Memory B cell (primary cell): ENCODE data around the gene TOM1.

ENCODE experiments used
- ATAC-seq: fragments of 150-1000 bp; cut with Tn5 transposase; 2 replicates; pipeline ENCODE4 v1.10.0; 2021; ENCODE audit warnings: low read depth, mild to moderate bottlenecking, moderate library complexity
- DNase-seq, 2 donors: peaks; one replicate each; pipeline ENCODE4 v3.0.0; 2022; ENCODE audit warnings: low spot score in 2 of 2
- H3K27ac Mint-ChIP-seq: one replicate; pipeline ENCODE4 v1.8.0; 2022; ENCODE audit warnings: mild to moderate bottlenecking, moderate library complexity, mixed read lengths
- H3K27me3 Mint-ChIP-seq: one replicate; pipeline ENCODE4 v1.8.0; 2022; ENCODE audit warnings: mixed read lengths
- H3K36me3 Mint-ChIP-seq: one replicate; pipeline ENCODE4 v1.8.0; 2022; ENCODE audit warnings: mild to moderate bottlenecking, mixed read lengths
- H3K4me1 Mint-ChIP-seq: one replicate; pipeline ENCODE4 v1.8.0; 2022; ENCODE audit warnings: mixed read lengths
- H3K4me3 Mint-ChIP-seq: one replicate; pipeline ENCODE4 v1.8.0; 2022; ENCODE audit warnings: mild to moderate bottlenecking, moderate library complexity, mixed read lengths
- H3K9me3 Mint-ChIP-seq: one replicate; pipeline ENCODE4 v1.8.0; 2022; ENCODE audit warnings: mixed read lengths

The TOM1 gene

DNA sequence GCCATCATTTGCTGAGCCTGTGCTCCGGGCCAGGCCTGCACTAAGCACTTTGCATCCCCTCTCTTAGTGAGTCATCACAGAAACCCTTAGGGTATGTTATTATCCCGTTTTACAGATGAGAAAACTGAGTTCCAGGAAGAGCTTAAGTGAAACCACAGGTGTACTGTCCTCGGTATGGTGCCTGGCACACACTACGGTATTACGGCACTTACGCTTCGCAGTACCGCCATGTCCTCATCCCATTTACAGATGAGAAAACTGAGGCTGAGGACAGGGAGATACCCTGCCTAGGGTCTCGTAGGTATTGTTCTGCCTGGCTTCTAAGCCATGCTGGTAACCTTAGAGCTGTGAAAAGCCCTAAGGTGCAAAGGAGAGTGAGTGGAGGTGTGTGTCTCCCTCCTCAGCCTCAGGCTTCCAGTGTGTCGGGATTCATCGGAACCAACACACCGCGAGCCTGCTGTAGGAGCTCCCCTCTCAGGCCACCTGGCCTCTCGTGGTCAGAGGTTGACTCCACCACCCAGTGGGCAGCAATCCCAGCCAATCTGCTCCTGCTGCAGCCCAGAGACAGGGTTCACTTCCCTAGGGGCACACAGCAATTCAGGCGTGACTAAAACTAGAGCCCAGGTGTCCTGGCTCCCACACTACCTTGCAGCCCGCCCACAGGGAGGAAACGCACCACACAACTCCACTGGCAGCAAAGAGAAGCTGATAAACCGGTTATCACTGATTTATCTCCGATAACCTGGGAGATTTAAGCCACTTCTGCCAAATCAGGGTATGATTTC is 41.6 kb downstream of the TOM1 start:
- ATAC-seq (peak; percentile 41), DNase-seq (no peak)
- Mint-ChIP-seq H3K36me3 (peaks cover 15% of the 10 kb centered on the region), H3K27me3 (no peaks in the 10 kb centered on the region), H3K27ac (no peak overlapping the region), H3K9me3 (no peaks in the 10 kb centered on the region), H3K4me3 (no peak overlapping the region), H3K4me1 (peaks cover 10% of the 10 kb centered on the region)

DNA sequence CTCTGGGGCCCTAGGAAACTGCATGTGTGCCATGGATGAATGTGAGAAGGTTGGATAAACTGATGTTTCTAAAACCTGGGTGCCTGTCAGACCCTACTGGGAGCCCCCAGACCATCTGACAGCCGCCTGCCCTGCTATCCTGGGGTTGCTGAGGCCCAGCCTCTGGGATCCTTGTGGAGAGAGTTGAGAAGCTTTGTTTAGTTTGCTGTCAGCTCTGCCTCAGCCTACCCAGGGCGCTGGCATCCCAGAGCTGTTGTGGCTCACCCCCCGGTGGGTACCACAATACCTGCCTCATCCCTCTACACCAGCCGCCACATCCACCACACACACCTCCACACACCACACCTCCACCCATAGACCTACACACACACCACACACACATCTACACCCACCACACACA is 42.7 kb downstream of the TOM1 start:
- no peak overlapping the region for H3K27ac Mint-ChIP-seq
- H3K27me3 Mint-ChIP-seq = no peaks in the 10 kb centered on the region
- DNase-seq (no peak), ATAC-seq (no peak)
- H3K9me3 Mint-ChIP-seq = no peaks in the 10 kb centered on the region
- H3K4me3 Mint-ChIP-seq = no peak overlapping the region
- peaks cover 10% of the 10 kb centered on the region for H3K4me1 Mint-ChIP-seq
- peaks cover 14% of the 10 kb centered on the region for H3K36me3 Mint-ChIP-seq

DNA sequence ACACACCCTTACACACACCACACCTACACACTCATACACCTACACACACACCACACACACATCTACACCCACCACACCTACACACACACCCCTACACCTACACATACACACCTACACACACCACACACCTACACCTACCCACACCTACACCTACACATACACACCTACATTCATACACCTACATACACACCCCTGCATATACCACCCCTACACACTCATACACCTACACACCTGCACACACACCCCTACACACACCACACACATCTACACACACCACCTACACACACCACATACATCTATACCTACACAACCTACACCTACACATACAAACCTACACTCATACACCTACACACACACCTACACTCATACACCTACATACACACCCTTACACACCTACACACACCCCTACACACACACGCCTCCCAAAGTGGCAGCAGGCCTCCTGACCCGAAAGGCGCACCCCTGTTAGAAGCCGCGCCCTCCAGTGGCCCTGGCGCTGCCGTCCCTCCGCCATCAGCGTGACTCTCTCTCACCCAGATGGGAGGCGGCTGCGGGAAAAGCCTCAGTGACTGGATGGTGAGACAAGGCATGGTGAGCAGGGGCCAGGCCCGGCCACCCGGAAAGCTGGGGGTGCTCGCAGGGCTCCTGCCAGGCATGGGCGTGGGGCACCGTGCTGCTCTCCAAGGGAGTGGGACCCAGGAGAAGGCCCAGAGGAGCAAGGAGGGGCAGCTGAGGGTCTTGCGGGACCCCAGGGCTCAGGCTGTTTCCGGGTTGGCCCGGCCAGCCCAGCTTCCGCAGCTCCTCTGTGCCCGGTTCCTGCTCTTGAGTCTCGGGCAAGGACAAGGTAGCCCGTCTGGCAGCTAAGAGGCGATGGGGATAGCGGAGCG is 44.2 kb downstream of the TOM1 start:
- H3K4me3 Mint-ChIP-seq = no peak overlapping the region
- H3K4me1 Mint-ChIP-seq = peaks cover 8% of the 10 kb centered on the region
- no peak for DNase-seq
- H3K27me3 Mint-ChIP-seq = no peaks in the 10 kb centered on the region
- no peak overlapping the region for H3K27ac Mint-ChIP-seq
- no peak for ATAC-seq
- H3K36me3 Mint-ChIP-seq = peaks cover 12% of the 10 kb centered on the region
- no peaks in the 10 kb centered on the region for H3K9me3 Mint-ChIP-seq

DNA sequence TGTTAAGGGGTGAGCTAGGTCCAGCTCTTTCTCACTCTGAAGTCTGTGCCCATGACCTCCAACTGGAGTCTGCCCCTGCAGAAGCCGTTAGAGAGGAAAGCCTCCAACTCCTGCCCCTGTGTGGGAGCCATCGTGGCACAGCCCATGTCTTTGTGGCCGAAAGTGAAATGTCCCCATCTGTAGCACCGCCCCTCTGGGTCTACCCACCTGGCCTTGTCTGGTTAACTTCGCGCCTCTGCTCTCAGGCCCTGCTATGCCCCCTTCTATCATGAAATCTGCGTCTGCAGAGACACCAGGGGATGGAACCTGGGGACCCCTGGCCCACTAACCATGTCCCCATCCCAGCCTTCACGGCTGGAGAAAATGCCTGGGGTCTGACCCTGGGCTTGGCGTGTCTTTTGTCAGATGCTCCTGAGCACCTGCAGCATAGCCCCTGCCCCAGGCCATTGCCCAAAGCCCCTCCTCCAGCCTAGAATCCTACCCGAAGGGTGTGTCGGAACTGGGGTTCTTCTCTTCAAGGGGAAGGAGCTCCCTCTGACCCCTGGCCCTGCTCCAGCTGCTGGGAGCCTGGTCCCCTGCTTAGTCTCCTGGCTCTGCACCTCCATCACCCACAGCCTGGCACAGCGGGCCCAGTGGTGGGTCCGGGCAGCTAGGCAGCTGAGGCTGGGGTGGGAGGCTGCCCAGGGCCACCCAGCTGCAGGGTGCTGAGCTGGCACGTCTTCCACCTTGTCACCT is 45.4 kb downstream of the TOM1 start:
- ATAC-seq = no peak
- Mint-ChIP-seq H3K4me3 (no peak overlapping the region), H3K4me1 (peaks cover 11% of the 10 kb centered on the region), H3K9me3 (no peaks in the 10 kb centered on the region), H3K36me3 (peaks cover 8% of the 10 kb centered on the region), H3K27me3 (no peaks in the 10 kb centered on the region), H3K27ac (no peak overlapping the region)
- DNase-seq = no peak

DNA sequence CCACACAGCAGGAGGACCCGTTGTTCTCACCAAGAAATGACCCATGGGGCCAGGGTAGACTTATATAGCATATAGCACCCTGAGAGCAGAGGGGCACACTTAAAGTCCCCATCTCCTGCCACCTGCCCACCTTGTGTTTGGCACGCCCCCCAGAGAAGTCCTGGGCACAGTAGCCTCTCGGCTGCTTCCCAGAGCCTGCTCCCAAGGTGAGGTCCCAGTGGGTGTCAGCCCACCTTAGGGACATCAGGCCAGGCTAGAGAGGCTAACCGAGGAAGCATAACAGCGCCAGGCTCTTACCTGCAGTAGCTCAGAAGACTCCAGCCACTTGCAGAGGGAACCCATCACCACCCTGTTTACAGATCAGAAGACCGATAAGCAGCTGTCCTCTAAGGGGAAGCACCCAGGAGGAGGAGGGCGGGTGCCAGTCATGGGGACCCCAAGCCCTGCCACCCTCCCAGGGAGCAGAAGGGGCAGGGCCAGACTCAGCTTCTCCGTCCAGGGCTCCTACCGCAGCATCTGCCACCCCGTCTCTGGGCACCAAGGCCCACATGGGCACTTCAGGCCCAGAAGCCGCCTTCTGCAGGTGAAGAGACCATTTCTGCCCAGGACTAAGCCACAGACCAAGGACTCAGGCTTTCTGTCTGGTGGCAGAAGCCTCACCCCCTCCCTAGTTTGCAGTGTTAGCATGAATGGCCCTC is 46.3 kb downstream of the TOM1 start:
- Mint-ChIP-seq H3K4me3 (no peak overlapping the region), H3K27me3 (no peaks in the 10 kb centered on the region), H3K36me3 (peaks cover 5% of the 10 kb centered on the region), H3K9me3 (no peaks in the 10 kb centered on the region), H3K27ac (no peak overlapping the region), H3K4me1 (peaks cover 13% of the 10 kb centered on the region)
- ATAC-seq = no peak
- no peak for DNase-seq

DNA sequence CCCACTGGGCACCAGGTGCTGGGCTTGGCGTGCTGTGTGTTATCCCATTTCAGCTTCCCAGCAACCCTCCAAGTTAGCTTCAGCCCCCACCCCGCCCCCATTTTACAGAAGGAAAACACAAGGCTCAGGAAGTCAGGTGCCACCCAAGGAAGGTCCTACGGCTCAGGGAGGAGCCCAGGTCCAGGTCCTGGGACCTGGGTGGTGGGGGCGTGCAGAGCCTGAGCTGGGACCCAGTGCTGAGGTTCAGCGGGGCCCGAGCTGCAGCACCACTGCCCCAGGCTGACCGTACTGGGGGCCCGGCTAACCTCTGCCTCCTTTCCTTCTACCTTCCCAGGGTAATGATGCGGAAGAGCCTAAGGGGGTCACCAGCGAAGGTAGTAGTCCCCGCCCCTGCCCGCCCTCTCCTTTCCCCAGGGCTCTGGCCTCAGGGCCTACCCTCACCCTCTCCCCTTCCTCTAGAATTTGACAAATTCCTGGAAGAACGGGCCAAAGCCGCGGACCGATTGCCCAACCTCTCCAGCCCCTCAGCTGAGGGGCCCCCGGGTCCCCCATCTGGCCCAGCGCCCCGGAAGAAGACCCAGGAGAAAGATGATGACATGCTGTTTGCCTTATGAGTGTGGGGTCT is 47.0 kb downstream of the TOM1 start:
- peaks cover 14% of the 10 kb centered on the region for H3K4me1 Mint-ChIP-seq
- H3K36me3 Mint-ChIP-seq = peaks cover 5% of the 10 kb centered on the region
- no peak overlapping the region for H3K4me3 Mint-ChIP-seq
- H3K9me3 Mint-ChIP-seq = no peaks in the 10 kb centered on the region
- no peak overlapping the region for H3K27ac Mint-ChIP-seq
- DNase-seq = no peak
- no peak for ATAC-seq
- H3K27me3 Mint-ChIP-seq = no peaks in the 10 kb centered on the region

DNA sequence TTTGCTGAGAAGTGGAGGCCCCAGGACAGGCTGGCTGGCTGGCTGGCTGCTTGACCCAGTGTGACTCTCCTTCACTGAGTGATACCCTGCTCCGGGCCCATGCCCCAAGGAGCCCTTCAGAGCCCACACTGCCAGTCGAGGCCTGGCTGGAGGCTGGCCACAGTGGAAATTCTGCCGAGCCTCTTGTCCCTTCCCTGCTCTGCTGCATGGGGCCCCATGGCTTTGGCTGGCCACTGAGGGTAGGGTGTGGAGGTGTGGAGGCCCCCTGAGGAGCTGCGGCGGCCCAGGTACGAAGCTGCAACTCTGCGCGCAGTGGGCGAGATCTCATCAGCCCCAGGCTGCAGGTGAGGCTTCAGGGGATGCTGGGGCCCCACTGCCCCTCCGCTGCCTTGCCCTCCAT is 47.8 kb downstream of the TOM1 start:
- peaks cover 19% of the 10 kb centered on the region for H3K4me1 Mint-ChIP-seq
- H3K9me3 Mint-ChIP-seq = no peaks in the 10 kb centered on the region
- H3K36me3 Mint-ChIP-seq = peaks cover 5% of the 10 kb centered on the region
- H3K27ac Mint-ChIP-seq = no peak overlapping the region
- no peaks in the 10 kb centered on the region for H3K27me3 Mint-ChIP-seq
- H3K4me3 Mint-ChIP-seq = no peak overlapping the region
- DNase-seq = no peak
- no peak for ATAC-seq

DNA sequence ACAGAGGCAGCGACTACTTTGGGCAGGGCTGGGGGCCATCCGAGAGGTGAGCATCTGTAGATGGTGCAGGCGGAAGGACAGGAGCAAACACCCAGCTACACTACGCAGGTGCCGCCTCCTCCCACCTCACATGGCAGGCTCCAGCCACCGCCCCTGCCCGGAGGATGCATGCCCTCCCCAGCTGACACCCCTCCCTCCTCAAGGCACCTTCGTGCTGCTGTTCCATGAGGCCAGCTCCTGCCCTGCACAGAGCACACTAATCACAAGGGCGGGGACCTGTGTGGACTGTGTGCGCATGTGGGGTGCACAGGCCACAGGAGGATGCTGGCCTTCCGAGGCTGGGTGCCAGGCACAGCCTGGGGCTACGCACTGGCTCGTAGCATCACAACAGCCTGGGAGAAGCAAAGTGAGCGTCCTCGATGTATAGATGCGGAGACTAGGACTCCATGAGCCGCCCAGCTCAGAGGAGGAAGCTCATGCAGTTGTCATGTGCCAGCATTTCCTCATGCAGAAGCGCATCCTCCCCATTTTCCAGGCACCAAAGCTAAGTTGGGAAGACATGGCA is 48.4 kb downstream of the TOM1 start:
- DNase-seq = no peak
- H3K4me3 Mint-ChIP-seq = no peak overlapping the region
- H3K4me1 Mint-ChIP-seq = peaks cover 25% of the 10 kb centered on the region
- no peak overlapping the region for H3K27ac Mint-ChIP-seq
- no peaks in the 10 kb centered on the region for H3K27me3 Mint-ChIP-seq
- ATAC-seq = no peak
- peaks cover 5% of the 10 kb centered on the region for H3K36me3 Mint-ChIP-seq
- H3K9me3 Mint-ChIP-seq = no peaks in the 10 kb centered on the region

DNA sequence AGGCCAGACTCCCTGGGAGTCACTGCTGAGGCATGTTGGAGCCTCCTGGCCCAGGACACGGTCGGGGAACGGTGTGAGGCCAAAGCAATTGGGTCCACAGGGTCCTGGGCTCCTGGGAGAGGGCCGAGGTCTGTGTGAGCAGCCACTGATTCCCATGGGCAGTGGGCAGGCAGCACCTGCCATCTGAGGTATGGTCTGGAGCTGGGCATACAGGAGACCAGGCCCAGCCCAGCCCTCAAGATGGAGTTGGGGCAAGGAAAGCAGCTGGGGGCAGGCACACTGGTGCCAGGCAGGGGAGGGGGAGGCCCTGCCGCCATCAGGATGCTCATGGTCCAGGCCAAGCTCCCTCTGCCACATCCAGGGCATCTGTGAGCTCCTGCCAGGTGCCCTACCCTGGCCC is 49.0 kb downstream of the TOM1 start:
- no peaks in the 10 kb centered on the region for H3K27me3 Mint-ChIP-seq
- H3K27ac Mint-ChIP-seq = no peak overlapping the region
- DNase-seq (no peak), ATAC-seq (no peak)
- H3K4me1 Mint-ChIP-seq = peaks cover 26% of the 10 kb centered on the region
- H3K4me3 Mint-ChIP-seq = no peak overlapping the region
- peaks cover 5% of the 10 kb centered on the region for H3K36me3 Mint-ChIP-seq
- no peaks in the 10 kb centered on the region for H3K9me3 Mint-ChIP-seq

DNA sequence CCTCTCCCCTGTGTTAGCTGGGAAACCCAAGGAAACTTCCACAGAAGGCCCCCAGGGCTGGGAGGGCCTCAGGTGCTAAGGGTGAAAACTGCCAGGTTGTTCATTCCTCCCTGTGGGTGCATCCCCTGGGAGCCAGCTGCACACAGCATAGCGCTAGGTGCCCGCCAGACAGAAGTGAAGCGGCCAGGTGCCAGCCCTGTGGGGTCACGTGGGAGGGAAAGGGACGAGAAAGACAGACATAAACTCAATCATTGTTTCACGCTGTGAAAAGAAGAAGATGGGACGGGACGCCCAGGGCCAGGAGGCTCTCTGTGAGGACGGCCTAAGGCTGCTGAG is 49.6 kb downstream of the TOM1 start:
- no peak overlapping the region for H3K27ac Mint-ChIP-seq
- H3K27me3 Mint-ChIP-seq = no peaks in the 10 kb centered on the region
- ATAC-seq = no peak
- no peak overlapping the region for H3K4me3 Mint-ChIP-seq
- no peak for DNase-seq
- peaks cover 26% of the 10 kb centered on the region for H3K4me1 Mint-ChIP-seq
- no peaks in the 10 kb centered on the region for H3K9me3 Mint-ChIP-seq
- H3K36me3 Mint-ChIP-seq = peaks cover 5% of the 10 kb centered on the region

DNA sequence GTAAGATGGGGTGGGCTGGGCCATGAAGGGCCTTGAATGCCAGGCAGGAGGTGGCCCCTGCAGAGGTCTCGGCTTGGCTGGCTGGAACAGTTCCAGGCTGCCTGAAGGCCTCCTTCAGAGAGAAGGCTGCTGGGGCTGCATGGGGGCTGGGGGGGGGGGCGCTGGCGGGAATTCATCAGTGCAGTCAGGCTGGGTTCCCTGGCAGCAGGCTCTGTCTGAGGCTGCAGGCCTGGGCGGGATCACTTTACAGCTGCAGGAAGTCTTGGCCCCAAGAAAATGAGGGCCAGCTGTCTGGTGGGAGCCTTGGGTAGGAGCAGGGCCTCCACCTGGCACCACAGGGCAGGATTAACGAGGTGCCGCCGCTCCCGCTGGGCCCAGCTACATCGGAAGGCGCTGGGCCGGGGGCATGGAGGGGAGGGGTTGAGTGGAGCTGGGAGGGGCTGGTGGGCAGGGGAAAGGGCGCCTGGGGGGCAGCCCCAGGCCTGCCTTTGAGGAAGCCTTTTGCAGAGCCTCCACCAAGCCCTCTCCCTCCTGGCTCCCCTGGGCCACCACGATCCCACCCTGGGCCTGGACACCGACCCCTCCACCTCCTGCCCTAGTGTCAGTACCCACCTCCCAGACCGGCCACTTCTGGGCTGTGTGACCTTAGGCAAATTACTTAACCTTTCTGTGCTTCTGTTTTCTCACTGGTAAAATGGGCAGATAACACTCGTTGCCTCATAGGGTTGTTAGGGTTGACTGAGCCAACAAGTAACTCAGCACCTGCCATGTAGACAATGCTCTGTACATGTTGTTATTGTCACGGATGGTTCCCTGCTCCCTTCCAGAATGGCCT is 50.2 kb downstream of the TOM1 start:
- no peaks in the 10 kb centered on the region for H3K9me3 Mint-ChIP-seq
- ATAC-seq (no peak), DNase-seq (no peak)
- H3K4me1 Mint-ChIP-seq = peaks cover 26% of the 10 kb centered on the region
- H3K27me3 Mint-ChIP-seq = no peaks in the 10 kb centered on the region
- H3K4me3 Mint-ChIP-seq = no peak overlapping the region
- H3K27ac Mint-ChIP-seq = peak overlapping the region; percentile 95
- H3K36me3 Mint-ChIP-seq = peaks cover 5% of the 10 kb centered on the region

DNA sequence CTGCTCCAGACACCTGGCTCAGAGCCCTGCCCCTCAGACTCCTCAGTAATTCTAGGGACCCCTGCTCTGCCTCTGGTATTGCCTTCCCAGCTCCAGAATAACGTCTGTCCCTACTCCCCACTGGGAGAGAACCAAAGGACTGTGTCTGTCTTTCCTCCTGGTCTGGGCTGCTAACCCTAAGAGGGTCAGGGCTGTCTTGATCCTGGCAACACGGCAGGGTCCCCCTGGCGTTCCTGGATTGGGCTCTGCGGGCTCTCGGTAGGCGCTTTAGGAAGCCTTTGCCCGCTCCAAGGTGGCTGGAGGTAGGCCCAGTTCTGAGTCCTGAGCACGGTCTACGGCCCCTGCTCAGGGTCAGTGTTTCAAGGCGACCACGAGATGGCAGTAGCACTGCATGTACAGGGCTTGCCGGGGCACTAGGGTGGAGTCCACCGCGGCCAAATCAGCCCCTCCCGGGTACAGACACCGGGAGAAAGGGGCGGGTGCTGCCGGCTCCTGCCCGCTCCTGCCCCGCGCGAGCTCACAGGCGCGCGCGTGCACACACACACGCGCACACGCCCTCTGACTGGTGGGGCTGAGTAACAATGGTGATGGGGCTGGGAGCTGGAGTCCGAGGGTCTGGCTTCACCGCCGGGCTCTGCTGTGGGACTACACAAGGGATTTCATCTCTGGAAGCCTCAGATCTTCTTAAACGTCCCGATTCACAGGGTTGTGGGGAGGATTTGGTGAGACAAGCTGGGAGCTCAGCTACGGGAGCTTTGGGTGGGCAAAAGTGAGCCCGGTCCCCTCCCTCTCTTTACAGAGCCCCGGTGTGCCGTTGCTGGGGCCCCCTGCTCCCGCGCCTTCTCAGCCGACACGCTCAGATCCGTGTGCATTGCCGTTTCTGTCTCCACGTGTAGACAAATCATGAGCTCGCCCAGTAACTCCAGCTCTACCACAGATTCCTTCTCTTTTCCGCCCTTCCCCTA is 51.1 kb downstream of the TOM1 start:
- DNase-seq (peak; percentile 89), ATAC-seq (peak; percentile 72)
- H3K4me3 Mint-ChIP-seq = peak overlapping the region; percentile 79
- H3K9me3 Mint-ChIP-seq = peaks cover 1% of the 10 kb centered on the region
- peaks cover 1% of the 10 kb centered on the region for H3K36me3 Mint-ChIP-seq
- H3K4me1 Mint-ChIP-seq = peaks cover 33% of the 10 kb centered on the region
- H3K27me3 Mint-ChIP-seq = no peaks in the 10 kb centered on the region
- H3K27ac Mint-ChIP-seq = peak overlapping the region; percentile 95
